D721Med (cell line): Measurements from ENCODE around the gene EOGT.

Source experiments
- DNase-seq: peaks from one replicate; pipeline ENCODE4 v3.0.0; 2011; ENCODE audit warnings: low spot score; ENCODE audit not compliant: insufficient read length
- FAIRE-seq: peaks from 2 replicates; lab custom pipeline; 2011; peaks lifted over from hg19 to GRCh38; lab: Jason Lieb, UNC
- CTCF ChIP-seq: IDR thresholded peaks from 2 replicates; pipeline ENCODE4 v1.5.1; 2012; ENCODE audit warnings: mild to moderate bottlenecking, control low read depth; ENCODE audit not compliant: insufficient read depth; ENCODE audit errors: missing control alignments

Gene EOGT

GRCh38 chr3:69020424-69020823, 6.9 kb upstream of the EOGT start:
- FAIRE-seq (no peak), DNase-seq (no peak)
- peak; percentile 34 for TF ChIP-seq CTCF

- DNase-seq = no peak
- no peak for TF ChIP-seq CTCF
- no peak for FAIRE-seq
These were observed 3.4 kb upstream of the EOGT start for GRCh38 chr3:69016901-69017300.

GRCh38 chr3:69016102-69016501, 2.6 kb upstream of the EOGT start:
- TF ChIP-seq CTCF = no peak
- FAIRE-seq (no peak), DNase-seq (no peak)

GRCh38 chr3:69014022-69014580, 617 bp upstream of the EOGT start:
- FAIRE-seq = no peak

GRCh38 chr3:69012800-69013252, 658 bp downstream of the EOGT start:
- no peak for DNase-seq
- no peak for FAIRE-seq
- TF ChIP-seq CTCF = no peak

More at GRCh38 chr3:69014022-69014580, 617 bp upstream of the EOGT start:
- DNase-seq = no peak
- no peak for TF ChIP-seq CTCF

GRCh38 chr3:69012100-69012799, 1.2 kb downstream of the EOGT start:
- FAIRE-seq (no peak), DNase-seq (no peak)
- TF ChIP-seq CTCF = no peak
